ENCODE results near the gene TUBB6. TPM values are rescaled to one million over a fixed set of nuclear protein-coding genes. Genes with fewer than 3 reads are reported as not detected.
A peak's percentile ranks its signal among the peaks of the same experiment; 100 is the strongest.

TUBB6 gene
- total RNA-seq, 6 donors from 2014 or later, result 89.1 to 380 (median 157) TPM

DNA sequence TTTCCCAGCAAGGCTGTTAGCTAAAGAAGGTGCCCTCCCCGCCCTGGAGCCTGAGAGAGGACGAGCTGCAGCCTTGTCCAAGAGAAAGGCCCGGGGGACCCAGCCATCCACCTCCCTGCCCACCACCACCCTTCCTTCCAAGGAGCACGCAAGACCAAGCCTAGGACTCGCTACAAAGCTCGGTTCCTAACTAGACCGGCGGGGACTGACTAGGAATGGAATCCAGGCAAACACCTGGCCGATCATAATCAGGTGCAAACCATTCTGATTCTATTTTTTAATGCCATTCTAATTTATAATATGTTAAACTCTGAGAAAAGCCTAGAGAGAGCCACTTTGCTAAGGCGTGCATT is 19.7 kb upstream of the TUBB6 start:
- Histone ChIP-seq H3K27me3 (peaks cover 0 to 12% (median 0%) of the 10 kb centered on the region in 4 donors), H3K36me3 (no peaks in the 10 kb centered on the region), H3K9me3 (no peaks in the 10 kb centered on the region), H3K4me1 (peaks cover 11 to 22% (median 18%) of the 10 kb centered on the region in 4 donors), H3K27ac (peak overlapping the region; percentile 13 to 83 (median 78)), H3K4me3 (peak overlapping the region in 3 of 4 donors; percentile 37 to 45 (median 44))
- DNase-seq (no peak), ATAC-seq (ENCODE audit: low FRiP score in 2 of 2) (peak in 1 of 2 donors; percentile 24)
- no peak for TF ChIP-seq POLR2AphosphoS5 (IDR thresholded peaks at IDR 0.05)
- TF ChIP-seq, protein P1, sequence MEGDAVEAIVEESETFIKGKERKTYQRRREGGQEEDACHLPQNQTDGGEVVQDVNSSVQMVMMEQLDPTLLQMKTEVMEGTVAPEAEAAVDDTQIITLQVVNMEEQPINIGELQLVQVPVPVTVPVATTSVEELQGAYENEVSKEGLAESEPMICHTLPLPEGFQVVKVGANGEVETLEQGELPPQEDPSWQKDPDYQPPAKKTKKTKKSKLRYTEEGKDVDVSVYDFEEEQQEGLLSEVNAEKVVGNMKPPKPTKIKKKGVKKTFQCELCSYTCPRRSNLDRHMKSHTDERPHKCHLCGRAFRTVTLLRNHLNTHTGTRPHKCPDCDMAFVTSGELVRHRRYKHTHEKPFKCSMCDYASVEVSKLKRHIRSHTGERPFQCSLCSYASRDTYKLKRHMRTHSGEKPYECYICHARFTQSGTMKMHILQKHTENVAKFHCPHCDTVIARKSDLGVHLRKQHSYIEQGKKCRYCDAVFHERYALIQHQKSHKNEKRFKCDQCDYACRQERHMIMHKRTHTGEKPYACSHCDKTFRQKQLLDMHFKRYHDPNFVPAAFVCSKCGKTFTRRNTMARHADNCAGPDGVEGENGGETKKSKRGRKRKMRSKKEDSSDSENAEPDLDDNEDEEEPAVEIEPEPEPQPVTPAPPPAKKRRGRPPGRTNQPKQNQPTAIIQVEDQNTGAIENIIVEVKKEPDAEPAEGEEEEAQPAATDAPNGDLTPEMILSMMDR (IDR thresholded peaks at IDR 0.05), result no peak
- no peak for TF ChIP-seq EP300 (IDR thresholded peaks at IDR 0.05)
- no peak for TF ChIP-seq POLR2A (IDR thresholded peaks at IDR 0.05)
- 10 to 14% methylated on average over 10 of the region's 10 CpGs for WGBS, 2 donors

DNA sequence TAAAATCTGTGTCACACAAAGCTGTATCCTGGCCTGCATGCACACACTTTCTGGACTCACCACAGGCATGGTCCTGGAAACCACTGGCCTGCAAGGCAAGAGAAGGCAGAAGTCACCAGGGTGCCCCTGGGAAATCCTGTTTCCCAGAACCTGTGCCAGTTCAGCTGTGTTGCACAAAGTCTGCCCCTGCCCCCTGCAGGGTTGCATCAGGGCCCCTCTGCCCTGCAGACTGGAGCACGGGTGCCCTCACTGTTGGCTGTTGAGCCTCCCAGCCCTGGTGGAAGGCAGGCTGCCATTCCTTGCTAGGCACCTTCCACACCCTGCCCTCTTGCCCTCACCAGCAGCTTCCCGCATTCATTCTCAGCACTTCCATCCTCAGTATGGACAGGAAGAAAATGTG is 18.0 kb upstream of the TUBB6 start:
- DNase-seq (no peak), ATAC-seq (ENCODE audit: low FRiP score in 2 of 2) (no peak)
- peaks cover 0 to 12% (median 0%) of the 10 kb centered on the region in 4 donors for H3K27me3 ChIP-seq
- H3K9me3 ChIP-seq, result no peaks in the 10 kb centered on the region
- H3K27ac ChIP-seq, result no peak overlapping the region
- 58 to 93% methylated on average over 2 of the region's 2 CpGs for WGBS, 2 donors
- TF ChIP-seq, protein P1 (IDR thresholded peaks at IDR 0.05), result no peak
- TF ChIP-seq POLR2A (IDR thresholded peaks at IDR 0.05), result no peak
- TF ChIP-seq POLR2AphosphoS5 (IDR thresholded peaks at IDR 0.05), result no peak
- no peak for TF ChIP-seq EP300 (IDR thresholded peaks at IDR 0.05)
- H3K36me3 ChIP-seq, result no peaks in the 10 kb centered on the region
- H3K4me3 ChIP-seq, result no peak overlapping the region
- H3K4me1 ChIP-seq, result peaks cover 11 to 22% (median 18%) of the 10 kb centered on the region in 4 donors

DNA sequence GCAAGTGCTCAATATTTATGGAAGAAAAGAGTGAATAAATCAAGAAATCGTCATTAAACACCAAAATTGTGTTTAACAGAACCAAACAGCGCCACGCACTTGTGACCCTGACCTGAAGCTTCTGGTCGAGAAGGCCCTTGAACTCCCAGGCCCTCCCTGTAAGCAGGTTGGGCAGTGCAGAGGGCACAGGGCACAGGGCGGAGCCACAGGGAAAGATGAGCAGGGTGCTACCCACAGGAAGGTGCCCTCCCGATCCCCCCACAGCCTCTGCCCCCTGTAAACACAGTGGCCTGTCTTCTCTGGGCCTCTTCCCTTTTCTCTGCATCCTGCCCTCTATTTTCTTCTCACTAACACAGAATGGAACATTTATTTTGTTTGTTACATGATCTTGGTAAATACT is 16.9 kb upstream of the TUBB6 start:
- WGBS, 2 donors, result 80% methylated on average over 6 of the region's 6 CpGs
- Histone ChIP-seq H3K9me3 (no peaks in the 10 kb centered on the region), H3K4me1 (peaks cover 11 to 22% (median 18%) of the 10 kb centered on the region in 4 donors), H3K27me3 (peaks cover 0 to 12% (median 0%) of the 10 kb centered on the region in 4 donors), H3K27ac (no peak overlapping the region), H3K36me3 (no peaks in the 10 kb centered on the region), H3K4me3 (no peak overlapping the region)
- DNase-seq (no peak), ATAC-seq (ENCODE audit: low FRiP score in 2 of 2) (no peak)
- TF ChIP-seq POLR2A (IDR thresholded peaks at IDR 0.05), result no peak
- TF ChIP-seq, protein P1 (IDR thresholded peaks at IDR 0.05), result no peak
- TF ChIP-seq EP300 (IDR thresholded peaks at IDR 0.05), result no peak
- TF ChIP-seq POLR2AphosphoS5 (IDR thresholded peaks at IDR 0.05), result no peak

DNA sequence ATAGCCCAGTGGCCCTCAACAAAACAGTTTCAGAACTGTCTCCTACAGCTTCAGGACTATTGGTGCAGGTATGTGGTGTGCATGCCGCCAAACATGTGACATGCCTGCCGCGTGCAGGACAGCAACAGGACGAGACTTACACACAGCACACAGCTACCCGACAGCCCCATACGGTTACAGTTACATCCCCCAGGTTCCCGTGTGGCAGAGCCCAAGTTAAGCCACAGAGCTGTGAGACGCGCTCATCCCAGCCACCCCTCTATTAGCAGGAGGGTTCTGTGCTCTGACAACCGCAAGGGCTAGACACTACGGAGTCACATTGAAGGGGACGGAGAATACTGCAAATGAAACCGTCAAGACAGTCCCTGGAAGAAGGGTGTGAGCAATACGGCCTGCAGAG is 16.4 kb upstream of the TUBB6 start:
- Histone ChIP-seq H3K36me3 (no peaks in the 10 kb centered on the region), H3K4me3 (no peak overlapping the region), H3K27me3 (peaks cover 0 to 12% (median 0%) of the 10 kb centered on the region in 4 donors), H3K4me1 (peaks cover 11 to 22% (median 18%) of the 10 kb centered on the region in 4 donors), H3K9me3 (no peaks in the 10 kb centered on the region), H3K27ac (no peak overlapping the region)
- ATAC-seq (ENCODE audit: low FRiP score in 2 of 2) (no peak), DNase-seq (no peak)
- 84 to 92% methylated on average over 13 to 14 of the region's 14 CpGs for WGBS, 2 donors
- TF ChIP-seq, protein P1 (IDR thresholded peaks at IDR 0.05), result no peak
- no peak for TF ChIP-seq EP300 (IDR thresholded peaks at IDR 0.05)
- no peak for TF ChIP-seq POLR2A (IDR thresholded peaks at IDR 0.05)
- no peak for TF ChIP-seq POLR2AphosphoS5 (IDR thresholded peaks at IDR 0.05)

DNA sequence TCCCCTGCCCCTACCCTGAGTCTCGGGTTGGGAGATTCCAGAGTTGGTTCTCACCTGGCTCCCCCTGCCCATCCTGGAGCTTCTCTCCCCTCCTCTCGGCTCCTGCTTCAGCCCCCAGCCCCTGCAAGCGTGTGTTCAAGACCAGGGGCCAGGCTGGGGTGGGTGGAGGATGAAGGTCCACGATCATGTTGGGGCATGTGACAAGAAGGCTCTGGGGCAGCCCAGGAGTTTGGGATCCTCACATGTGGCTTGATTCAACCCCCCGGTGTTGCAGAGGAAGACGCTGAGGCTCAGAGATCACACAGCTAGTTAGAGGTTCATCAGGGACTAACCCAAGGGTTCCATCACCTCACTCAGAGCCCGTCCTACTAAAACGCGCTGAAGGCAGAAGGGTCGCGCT is 14.2 kb upstream of the TUBB6 start:
- Histone ChIP-seq H3K36me3 (no peaks in the 10 kb centered on the region), H3K4me3 (no peak overlapping the region), H3K9me3 (no peaks in the 10 kb centered on the region), H3K4me1 (peaks cover 0 to 3% (median 2%) of the 10 kb centered on the region in 4 donors), H3K27me3 (no peaks in the 10 kb centered on the region), H3K27ac (no peak overlapping the region)
- ATAC-seq (ENCODE audit: low FRiP score in 2 of 2) (no peak), DNase-seq (no peak)
- 69 to 70% methylated on average over 11 of the region's 11 CpGs for WGBS, 2 donors
- TF ChIP-seq EP300 (IDR thresholded peaks at IDR 0.05) (no peak), POLR2A (IDR thresholded peaks at IDR 0.05) (no peak), POLR2AphosphoS5 (IDR thresholded peaks at IDR 0.05) (no peak)
- TF ChIP-seq, protein P1 (IDR thresholded peaks at IDR 0.05), result no peak

Data from upper lobe of left lung (tissue), 6 donors.